Stimulated activated CD4-positive, alpha-beta T cell treated with anti-CD3 and anti-CD28 coated beads, TNF-alpha, amount 100 ng/mL, for 48 hours (primary cell): ENCODE data around the gene PRRG1.
"Not testable (repeated sequence)": the region's sequence is repeated elsewhere in the genome, so short reads cannot be mapped to it uniquely, and the experiment has no call there.

ENCODE experiments used
- DNase-seq, 3 donors: peaks; one replicate each; pipeline ENCODE4 v3.0.0-alpha.2; 2020; ENCODE audit warnings: low read depth in 3 of 3

PRRG1 gene

GRCh38 chrX:37468124-37468739 lies 119.1 kb downstream of the PRRG1 start:
- DNase-seq, result no peak

- no peak for DNase-seq
Measured at GRCh38 chrX:37470711-37471110, 121.5 kb downstream of the PRRG1 start.

GRCh38 chrX:37472836-37473235 lies 123.7 kb downstream of the PRRG1 start:
- no peak for DNase-seq

- no peak for DNase-seq
Measured at GRCh38 chrX:37474478-37474877, 125.3 kb downstream of the PRRG1 start.

- DNase-seq, result no peak
Measured at GRCh38 chrX:37476571-37477170, 127.5 kb downstream of the PRRG1 start.

GRCh38 chrX:37484335-37484734 lies 135.2 kb downstream of the PRRG1 start:
- DNase-seq, result not testable (repeated sequence)

GRCh38 chrX:37485429-37485828 lies 136.3 kb downstream of the PRRG1 start:
- no peak for DNase-seq

- DNase-seq, result no peak
Measured at GRCh38 chrX:37487271-37487670, 138.1 kb downstream of the PRRG1 start.

- DNase-seq, result no peak
Measured at GRCh38 chrX:37488323-37488722, 139.2 kb downstream of the PRRG1 start.

GRCh38 chrX:37491686-37492085 lies 142.5 kb downstream of the PRRG1 start:
- no peak for DNase-seq

GRCh38 chrX:37495760-37496159 lies 146.6 kb downstream of the PRRG1 start:
- not testable (repeated sequence) for DNase-seq

- DNase-seq, result not testable (repeated sequence)
Measured at GRCh38 chrX:37497126-37497525, 148.0 kb downstream of the PRRG1 start.

GRCh38 chrX:37498323-37498722 lies 149.2 kb downstream of the PRRG1 start:
- not testable (repeated sequence) for DNase-seq

GRCh38 chrX:37499649-37500048 lies 150.5 kb downstream of the PRRG1 start:
- not testable (repeated sequence) for DNase-seq

GRCh38 chrX:37504991-37505390 lies 155.8 kb downstream of the PRRG1 start:
- DNase-seq, result no peak
